ENCODE measurements around the gene NUMB. TPM values are rescaled to one million over a fixed set of nuclear protein-coding genes. Genes with fewer than 3 reads are reported as not detected.

The NUMB gene
- total RNA-seq, 1 experiment from 2014 or later, result 75.2 TPM

DNA sequence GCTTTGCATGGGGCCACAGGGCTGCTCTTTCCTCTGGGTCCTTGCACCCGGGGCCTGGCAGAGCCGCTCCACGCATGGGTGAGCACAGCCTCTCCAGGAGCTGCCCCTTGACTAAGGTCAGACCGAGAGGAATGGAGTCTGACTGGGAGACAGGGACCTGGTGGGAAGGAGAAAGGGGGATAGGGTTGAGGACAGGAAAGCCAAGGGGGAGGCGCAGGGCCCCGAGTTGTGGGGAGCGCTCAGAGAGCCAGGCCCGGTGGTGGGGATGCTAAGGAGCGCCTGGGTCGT lies 205.1 kb downstream of the NUMB start:
- Mint-ChIP-seq H3K9me3 (ENCODE audit: low read depth, unreplicated experiment) (no peaks in the 10 kb centered on the region), H3K4me3 (ENCODE audit: low read depth, unreplicated experiment) (no peak overlapping the region), H3K4me1 (ENCODE audit: low read depth, unreplicated experiment) (no peaks in the 10 kb centered on the region), H3K27ac (ENCODE audit: unreplicated experiment) (no peak overlapping the region), H3K27me3 (ENCODE audit: unreplicated experiment) (no peaks in the 10 kb centered on the region), H3K36me3 (ENCODE audit: insufficient read depth, unreplicated experiment) (no peaks in the 10 kb centered on the region)
- CTCF ChIA-PET, result no interaction called here
- TF ChIP-seq CTCF (IDR thresholded peaks at IDR 0.05; ENCODE audit: unreplicated experiment), result no peak
- BruUV-seq (replicated peaks), result no TSS peak
- DNase-seq, result no peak
- intact Hi-C loops (cut with micrococcal nuclease; ENCODE audit: unreplicated experiment), result no loop called here

DNA sequence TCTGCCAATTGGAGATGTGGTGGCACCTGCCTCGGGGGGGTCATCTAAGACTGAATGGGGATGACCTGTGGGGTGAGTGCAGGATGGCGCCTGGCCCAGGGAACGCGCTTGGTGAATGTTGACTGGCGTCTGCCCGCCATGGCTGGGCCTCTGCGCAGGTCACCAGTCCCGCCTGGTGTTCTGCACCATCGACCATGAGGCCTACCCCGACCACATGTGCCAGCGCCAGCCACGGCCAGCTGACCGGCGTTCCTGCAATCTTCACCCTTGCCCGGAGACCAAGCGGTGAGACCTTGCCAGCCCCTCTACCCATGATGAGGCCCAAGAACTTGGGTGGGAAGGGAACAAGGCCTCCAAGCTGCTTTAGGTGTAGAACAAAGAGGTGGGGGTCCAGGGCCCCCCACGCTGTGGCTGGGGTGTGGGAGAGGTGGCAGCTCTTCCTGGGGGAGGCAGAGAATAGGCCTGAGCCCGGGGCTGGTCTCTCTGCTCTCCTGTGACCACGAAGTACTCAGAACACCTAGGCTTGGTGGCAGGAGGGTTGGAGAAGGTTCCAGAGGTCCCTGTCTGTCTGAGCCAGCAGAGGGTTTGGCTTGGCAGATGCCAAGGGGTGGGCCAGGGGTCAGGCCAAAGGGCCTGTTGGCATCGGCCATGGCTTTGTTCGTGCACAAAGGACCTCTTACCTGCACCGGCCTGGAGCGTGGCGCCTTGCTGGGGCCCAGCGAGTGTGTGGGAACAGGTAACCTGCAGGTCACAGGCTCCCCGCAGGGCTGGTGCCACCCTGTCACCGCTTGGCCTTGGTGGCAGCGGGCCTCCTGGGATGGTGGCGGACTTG lies 205.6 kb downstream of the NUMB start:
- no TSS peak for BruUV-seq (replicated peaks)
- CTCF ChIA-PET, result no interaction called here
- no peak for DNase-seq
- intact Hi-C loops (cut with micrococcal nuclease; ENCODE audit: unreplicated experiment), result no loop called here
- TF ChIP-seq CTCF (IDR thresholded peaks at IDR 0.05; ENCODE audit: unreplicated experiment), result no peak
- no peaks in the 10 kb centered on the region for H3K36me3 Mint-ChIP-seq (ENCODE audit: insufficient read depth, unreplicated experiment)
- no peaks in the 10 kb centered on the region for H3K4me1 Mint-ChIP-seq (ENCODE audit: low read depth, unreplicated experiment)
- no peaks in the 10 kb centered on the region for H3K9me3 Mint-ChIP-seq (ENCODE audit: low read depth, unreplicated experiment)
- H3K27ac Mint-ChIP-seq (ENCODE audit: unreplicated experiment), result no peak overlapping the region
- H3K4me3 Mint-ChIP-seq (ENCODE audit: low read depth, unreplicated experiment), result no peak overlapping the region
- H3K27me3 Mint-ChIP-seq (ENCODE audit: unreplicated experiment), result no peaks in the 10 kb centered on the region

DNA sequence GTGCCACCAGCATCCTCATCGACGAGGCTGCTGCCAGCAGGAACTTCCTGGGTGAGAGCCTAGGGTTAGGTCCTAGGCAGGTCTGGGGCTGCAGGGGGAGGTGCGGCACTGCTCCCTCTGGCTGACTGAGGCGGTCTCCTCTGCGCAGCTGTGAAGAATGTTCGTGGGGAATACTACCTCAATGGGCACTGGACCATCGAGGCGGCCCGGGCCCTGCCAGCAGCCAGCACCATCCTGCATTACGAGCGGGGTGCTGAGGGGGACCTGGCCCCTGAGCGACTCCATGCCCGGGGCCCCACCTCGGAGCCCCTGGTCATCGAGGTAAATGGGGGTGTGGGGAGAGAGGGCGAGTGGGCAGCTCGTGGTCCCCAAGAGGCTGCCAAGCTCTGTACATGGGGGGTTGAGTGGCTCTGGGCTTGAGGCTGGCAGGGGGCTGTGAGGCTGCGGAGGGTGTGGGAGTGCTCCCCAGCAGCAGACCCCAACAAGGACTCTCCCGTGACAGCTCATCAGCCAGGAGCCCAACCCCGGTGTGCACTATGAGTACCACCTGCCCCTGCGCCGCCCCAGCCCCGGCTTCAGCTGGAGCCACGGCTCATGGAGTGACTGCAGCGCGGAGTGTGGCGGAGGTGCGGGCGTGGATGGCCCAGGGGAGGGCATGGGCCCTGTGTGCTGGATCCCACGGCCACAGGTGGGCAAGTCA lies 206.7 kb downstream of the NUMB start:
- Mint-ChIP-seq H3K9me3 (ENCODE audit: low read depth, unreplicated experiment) (no peaks in the 10 kb centered on the region), H3K4me1 (ENCODE audit: low read depth, unreplicated experiment) (no peaks in the 10 kb centered on the region), H3K27ac (ENCODE audit: unreplicated experiment) (no peak overlapping the region), H3K27me3 (ENCODE audit: unreplicated experiment) (no peaks in the 10 kb centered on the region), H3K4me3 (ENCODE audit: low read depth, unreplicated experiment) (no peak overlapping the region), H3K36me3 (ENCODE audit: insufficient read depth, unreplicated experiment) (no peaks in the 10 kb centered on the region)
- intact Hi-C loops (cut with micrococcal nuclease; ENCODE audit: unreplicated experiment), result no loop called here
- CTCF ChIA-PET, result no interaction called here
- DNase-seq, result no peak
- no TSS peak for BruUV-seq (replicated peaks)
- TF ChIP-seq CTCF (IDR thresholded peaks at IDR 0.05; ENCODE audit: unreplicated experiment), result no peak

- no peak for DNase-seq
- intact Hi-C loops (cut with micrococcal nuclease; ENCODE audit: unreplicated experiment), result no loop called here
- Mint-ChIP-seq H3K4me3 (ENCODE audit: low read depth, unreplicated experiment) (no peak overlapping the region), H3K4me1 (ENCODE audit: low read depth, unreplicated experiment) (no peaks in the 10 kb centered on the region), H3K36me3 (ENCODE audit: insufficient read depth, unreplicated experiment) (no peaks in the 10 kb centered on the region), H3K27me3 (ENCODE audit: unreplicated experiment) (no peaks in the 10 kb centered on the region), H3K27ac (ENCODE audit: unreplicated experiment) (no peak overlapping the region), H3K9me3 (ENCODE audit: low read depth, unreplicated experiment) (no peaks in the 10 kb centered on the region)
- CTCF ChIA-PET, result no interaction called here
- no peak for TF ChIP-seq CTCF (IDR thresholded peaks at IDR 0.05; ENCODE audit: unreplicated experiment)
- BruUV-seq (replicated peaks), result no TSS peak
These were observed 207.4 kb downstream of the NUMB start for GRCh38 chr14:73250781-73251500.

Data from Calu3 (cell line).